Parathyroid adenoma (tissue), 2 donors: ENCODE measurements around the gene LMX1B.

Experiments used
- H2AFZ ChIP-seq: fragments of 300-600 bp; sonication (generic); one replicate; pipeline ENCODE4 v1.7.0; 2017; ENCODE audit warnings: antibody characterized with exemption, mild to moderate bottlenecking
- H3K27ac ChIP-seq: fragments of 300-600 bp; sonication (generic); one replicate; pipeline ENCODE4 v1.7.0; 2017
- H3K27me3 ChIP-seq: fragments of 300-600 bp; sonication (generic); one replicate; pipeline ENCODE4 v1.7.0; 2017; ENCODE audit warnings: low read length; ENCODE audit not compliant: control insufficient read depth, insufficient read depth
- H3K36me3 ChIP-seq: fragments of 300-600 bp; sonication (generic); one replicate; pipeline ENCODE4 v1.7.0; 2017; ENCODE audit warnings: low read length; ENCODE audit not compliant: control insufficient read depth, insufficient read depth
- H3K4me1 ChIP-seq: fragments of 300-600 bp; sonication (generic); one replicate; pipeline ENCODE4 v1.7.0; 2017; ENCODE audit warnings: control low read depth
- H3K4me2 ChIP-seq: fragments of 300-600 bp; sonication (generic); one replicate; pipeline ENCODE4 v1.7.0; 2017; ENCODE audit warnings: low read length
- H3K4me3 ChIP-seq: fragments of 300-600 bp; sonication (generic); one replicate; pipeline ENCODE4 v1.7.0; 2017; ENCODE audit warnings: low read depth, low read length
- H3K79me2 ChIP-seq: fragments of 300-600 bp; sonication (generic); one replicate; pipeline ENCODE4 v1.7.0; 2017; ENCODE audit warnings: control low read depth
- H3K9ac ChIP-seq: fragments of 300-600 bp; sonication (generic); one replicate; pipeline ENCODE4 v1.7.0; 2017; ENCODE audit warnings: mild to moderate bottlenecking
- H3K9me3 ChIP-seq: fragments of 300-600 bp; sonication (generic); one replicate; pipeline ENCODE4 v1.7.0; 2017; ENCODE audit warnings: low read length; ENCODE audit not compliant: control insufficient read depth
- TF ChIP-seq, protein P1 (sequence below): fragments of 300-600 bp; sonication (generic); IDR thresholded peaks from one replicate; pipeline ENCODE4 v1.7.0; 2017; ENCODE audit warnings: antibody characterized with exemption, mild to moderate bottlenecking
- donor health status: primary hyperparathyroidism.

The LMX1B gene

DNA sequence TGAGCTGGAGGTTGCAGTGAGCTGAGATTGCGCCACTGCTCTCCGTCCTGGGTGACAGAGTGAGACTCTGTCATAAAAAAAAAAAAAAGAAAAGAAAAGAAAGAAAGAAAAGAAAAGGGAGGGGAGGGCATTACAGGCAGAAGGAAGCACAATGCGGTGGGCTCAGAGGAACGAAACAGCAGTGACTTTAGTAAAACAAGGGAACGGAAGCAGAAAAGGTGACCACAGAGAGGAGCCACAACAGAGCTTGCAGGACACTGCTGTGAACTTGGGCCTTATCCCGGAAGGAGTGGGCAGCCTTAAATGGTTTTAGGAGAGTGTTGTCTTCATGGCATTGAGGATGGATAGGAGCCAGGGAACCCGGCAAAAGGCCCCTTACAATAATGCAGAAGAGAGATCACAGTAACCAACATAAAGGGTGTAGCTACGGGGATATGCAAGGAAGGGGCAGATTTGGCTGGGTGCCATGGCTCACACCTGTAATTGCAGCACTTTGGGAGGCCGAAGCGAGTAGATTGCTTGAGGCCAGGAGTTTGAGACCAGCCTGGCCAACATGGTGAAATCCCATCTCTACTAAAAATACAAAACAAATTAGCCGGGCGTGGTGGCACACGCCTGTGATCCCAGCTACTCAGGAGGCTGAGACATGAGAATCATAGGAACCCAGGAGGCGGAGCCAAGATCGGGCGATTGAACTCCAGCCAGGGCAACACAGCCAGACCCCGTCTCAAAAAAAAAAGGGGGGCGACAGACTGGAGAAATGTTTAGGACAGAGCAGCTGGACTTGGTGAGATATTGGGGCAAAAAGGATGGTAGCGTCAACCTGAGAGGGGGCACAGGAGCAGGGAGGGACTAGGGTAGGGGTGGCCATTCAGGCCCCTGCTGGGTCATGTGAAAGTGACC, 107.2 kb downstream of the LMX1B start:
- H3K79me2 ChIP-seq, result no peaks in the 10 kb centered on the region
- H3K9me3 ChIP-seq, result no peaks in the 10 kb centered on the region
- TF ChIP-seq, protein P1, sequence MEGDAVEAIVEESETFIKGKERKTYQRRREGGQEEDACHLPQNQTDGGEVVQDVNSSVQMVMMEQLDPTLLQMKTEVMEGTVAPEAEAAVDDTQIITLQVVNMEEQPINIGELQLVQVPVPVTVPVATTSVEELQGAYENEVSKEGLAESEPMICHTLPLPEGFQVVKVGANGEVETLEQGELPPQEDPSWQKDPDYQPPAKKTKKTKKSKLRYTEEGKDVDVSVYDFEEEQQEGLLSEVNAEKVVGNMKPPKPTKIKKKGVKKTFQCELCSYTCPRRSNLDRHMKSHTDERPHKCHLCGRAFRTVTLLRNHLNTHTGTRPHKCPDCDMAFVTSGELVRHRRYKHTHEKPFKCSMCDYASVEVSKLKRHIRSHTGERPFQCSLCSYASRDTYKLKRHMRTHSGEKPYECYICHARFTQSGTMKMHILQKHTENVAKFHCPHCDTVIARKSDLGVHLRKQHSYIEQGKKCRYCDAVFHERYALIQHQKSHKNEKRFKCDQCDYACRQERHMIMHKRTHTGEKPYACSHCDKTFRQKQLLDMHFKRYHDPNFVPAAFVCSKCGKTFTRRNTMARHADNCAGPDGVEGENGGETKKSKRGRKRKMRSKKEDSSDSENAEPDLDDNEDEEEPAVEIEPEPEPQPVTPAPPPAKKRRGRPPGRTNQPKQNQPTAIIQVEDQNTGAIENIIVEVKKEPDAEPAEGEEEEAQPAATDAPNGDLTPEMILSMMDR, result no peak
- no peaks in the 10 kb centered on the region for H3K27me3 ChIP-seq
- H3K9ac ChIP-seq, result no peak overlapping the region
- no peak overlapping the region for H3K4me2 ChIP-seq
- no peaks in the 10 kb centered on the region for H3K36me3 ChIP-seq
- H3K27ac ChIP-seq, result no peak overlapping the region
- no peak overlapping the region for H2AFZ ChIP-seq
- H3K4me1 ChIP-seq, result peaks cover 12% of the 10 kb centered on the region
- no peak overlapping the region for H3K4me3 ChIP-seq

DNA sequence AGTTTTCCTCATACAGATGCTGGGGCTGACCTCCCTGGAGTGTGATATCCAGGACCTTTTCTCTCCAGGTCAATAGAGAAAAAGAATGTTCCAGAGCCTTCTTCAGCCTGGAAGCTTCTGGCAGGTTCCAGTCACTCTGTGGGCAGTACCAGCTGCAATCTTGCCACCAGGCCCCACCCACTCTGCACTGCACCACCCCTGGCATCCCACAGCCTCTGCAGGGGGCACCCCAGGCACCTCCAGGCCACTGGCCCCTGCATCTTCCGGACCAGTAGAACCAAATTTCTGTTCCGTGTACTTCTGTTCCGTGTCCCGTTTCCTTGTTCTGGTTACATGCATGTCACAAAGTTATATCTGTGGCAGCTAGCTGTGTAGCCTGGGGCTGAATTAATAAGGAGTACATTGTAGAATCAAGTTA, 107.8 kb downstream of the LMX1B start:
- no peaks in the 10 kb centered on the region for H3K27me3 ChIP-seq
- H3K79me2 ChIP-seq, result no peaks in the 10 kb centered on the region
- H3K36me3 ChIP-seq, result no peaks in the 10 kb centered on the region
- H3K9ac ChIP-seq, result no peak overlapping the region
- TF ChIP-seq, protein P1, result no peak
- peak overlapping the region; percentile 76 for H3K4me3 ChIP-seq
- H2AFZ ChIP-seq, result no peak overlapping the region
- H3K27ac ChIP-seq, result peak overlapping the region; percentile 91
- peaks cover 12% of the 10 kb centered on the region for H3K4me1 ChIP-seq
- H3K9me3 ChIP-seq, result no peaks in the 10 kb centered on the region
- peak overlapping the region; percentile 77 for H3K4me2 ChIP-seq

DNA sequence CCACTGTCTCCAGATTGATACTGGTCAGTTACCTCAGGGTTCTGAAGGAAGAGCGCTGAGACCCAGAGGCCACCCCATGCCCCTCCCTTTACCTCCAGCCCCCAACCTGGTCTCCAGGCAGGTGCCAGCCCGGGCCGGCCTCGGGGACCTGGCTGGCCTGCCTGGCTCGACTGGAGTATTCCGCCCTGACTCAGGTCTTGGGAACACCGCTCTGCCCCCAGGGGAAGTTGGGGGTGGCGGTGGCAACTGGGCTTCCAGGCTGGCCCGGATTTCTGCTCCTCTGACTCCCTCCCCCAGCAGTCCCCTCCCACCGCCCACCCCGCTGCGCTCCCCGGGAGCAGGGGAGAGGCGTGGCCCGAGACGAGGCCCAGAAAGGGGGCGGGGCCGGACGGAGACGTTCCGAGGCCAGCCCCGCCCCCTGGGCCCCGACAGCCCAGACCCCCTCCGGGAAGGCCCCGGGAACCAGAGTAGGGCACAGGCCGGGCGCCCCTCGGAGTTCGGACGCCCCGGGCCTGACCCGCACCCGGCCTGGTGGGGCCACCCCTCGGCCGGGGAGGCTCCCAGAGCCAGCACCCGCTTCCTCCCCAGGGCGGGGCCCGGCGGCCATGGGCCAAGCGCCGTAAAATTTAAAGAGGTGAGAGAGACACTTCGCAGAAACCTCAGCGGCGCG, 108.7 kb downstream of the LMX1B start:
- Histone ChIP-seq H3K9me3 (no peaks in the 10 kb centered on the region), H3K4me2 (peak overlapping the region; percentile 77), H3K27me3 (no peaks in the 10 kb centered on the region), H3K79me2 (no peaks in the 10 kb centered on the region), H3K9ac (peak overlapping the region; percentile 28), H3K27ac (peak overlapping the region; percentile 91), H2AFZ (peak overlapping the region; percentile 97), H3K36me3 (no peaks in the 10 kb centered on the region), H3K4me1 (peaks cover 12% of the 10 kb centered on the region), H3K4me3 (peak overlapping the region; percentile 76)
- TF ChIP-seq, protein P1, result no peak

- Histone ChIP-seq H3K9me3 (no peaks in the 10 kb centered on the region), H3K9ac (peak overlapping the region; percentile 28)
Measured at GRCh38 chr9:126722922-126723806, 109.4 kb downstream of the LMX1B start.

More at GRCh38 chr9:126722922-126723806, 109.4 kb downstream of the LMX1B start:
- TF ChIP-seq, protein P1, result no peak
- Histone ChIP-seq H3K4me2 (peak overlapping the region; percentile 77), H3K36me3 (no peaks in the 10 kb centered on the region), H3K4me1 (peaks cover 12% of the 10 kb centered on the region), H3K27ac (peak overlapping the region; percentile 91), H2AFZ (peak overlapping the region; percentile 97), H3K4me3 (peak overlapping the region; percentile 76), H3K79me2 (no peaks in the 10 kb centered on the region), H3K27me3 (no peaks in the 10 kb centered on the region)
